ENCODE results near the gene STARD3. TPM values are rescaled to one million over a fixed set of nuclear protein-coding genes. Genes with fewer than 3 reads are reported as not detected.
A peak's percentile ranks its signal among the peaks of the same experiment; 100 is the strongest.

The STARD3 gene
- total and polyA plus RNA-seq, 9 of the 15 experiments (the other 6 are each of a cell fraction or from before 2014, with no cell fraction given): 0.63 to 87.0 (median 46.0) TPM

GRCh38 chr17:39687546-39688474 is 50.9 kb downstream of the STARD3 start, which contains the start of gene PGAP3 (continued):
- TF ChIP-seq RBM22 (IDR thresholded peaks at IDR 0.05; ENCODE audit: low read depth, low read length, poor library complexity, severe bottlenecking) (no peak), ZFP1 (CRISPR knock-in tag; IDR thresholded peaks at IDR 0.05) (no peak), CREM (IDR thresholded peaks at IDR 0.05; ENCODE audit: low read depth) (peak; percentile 59; the same call in 1 of the 2 replicates), ZEB2 (IDR thresholded peaks at IDR 0.05) (peak; percentile 84), TFAP4 (CRISPR knock-in tag; IDR thresholded peaks at IDR 0.05; ENCODE audit: borderline replicate concordance) (peak; percentile 40; the same call in 1 of the 2 replicates), ZNF766 (CRISPR knock-in tag; conservative IDR thresholded peaks at IDR 0.05) (no peak), ZHX1 (conservative IDR thresholded peaks at IDR 0.05; ENCODE audit: low read length) (no peak), U2AF1 (optimal IDR thresholded peaks at IDR 0.05; ENCODE audit: low read depth, low read length) (no peak), KLF16 (IDR thresholded peaks at IDR 0.05) (no peak), KDM2B (CRISPR knock-in tag; IDR thresholded peaks at IDR 0.05) (no peak), HDAC6 (IDR thresholded peaks at IDR 0.05; ENCODE audit: low read depth, low read length) (no peak), SETDB1 (IDR thresholded peaks at IDR 0.05; ENCODE audit: low read length) (no peak)
- TF ChIP-seq, protein P1, sequence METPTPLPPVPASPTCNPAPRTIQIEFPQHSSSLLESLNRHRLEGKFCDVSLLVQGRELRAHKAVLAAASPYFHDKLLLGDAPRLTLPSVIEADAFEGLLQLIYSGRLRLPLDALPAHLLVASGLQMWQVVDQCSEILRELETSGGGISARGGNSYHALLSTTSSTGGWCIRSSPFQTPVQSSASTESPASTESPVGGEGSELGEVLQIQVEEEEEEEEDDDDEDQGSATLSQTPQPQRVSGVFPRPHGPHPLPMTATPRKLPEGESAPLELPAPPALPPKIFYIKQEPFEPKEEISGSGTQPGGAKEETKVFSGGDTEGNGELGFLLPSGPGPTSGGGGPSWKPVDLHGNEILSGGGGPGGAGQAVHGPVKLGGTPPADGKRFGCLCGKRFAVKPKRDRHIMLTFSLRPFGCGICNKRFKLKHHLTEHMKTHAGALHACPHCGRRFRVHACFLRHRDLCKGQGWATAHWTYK (CRISPR knock-in tag; IDR thresholded peaks at IDR 0.05): no peak
- TF ChIP-seq, protein P2, sequence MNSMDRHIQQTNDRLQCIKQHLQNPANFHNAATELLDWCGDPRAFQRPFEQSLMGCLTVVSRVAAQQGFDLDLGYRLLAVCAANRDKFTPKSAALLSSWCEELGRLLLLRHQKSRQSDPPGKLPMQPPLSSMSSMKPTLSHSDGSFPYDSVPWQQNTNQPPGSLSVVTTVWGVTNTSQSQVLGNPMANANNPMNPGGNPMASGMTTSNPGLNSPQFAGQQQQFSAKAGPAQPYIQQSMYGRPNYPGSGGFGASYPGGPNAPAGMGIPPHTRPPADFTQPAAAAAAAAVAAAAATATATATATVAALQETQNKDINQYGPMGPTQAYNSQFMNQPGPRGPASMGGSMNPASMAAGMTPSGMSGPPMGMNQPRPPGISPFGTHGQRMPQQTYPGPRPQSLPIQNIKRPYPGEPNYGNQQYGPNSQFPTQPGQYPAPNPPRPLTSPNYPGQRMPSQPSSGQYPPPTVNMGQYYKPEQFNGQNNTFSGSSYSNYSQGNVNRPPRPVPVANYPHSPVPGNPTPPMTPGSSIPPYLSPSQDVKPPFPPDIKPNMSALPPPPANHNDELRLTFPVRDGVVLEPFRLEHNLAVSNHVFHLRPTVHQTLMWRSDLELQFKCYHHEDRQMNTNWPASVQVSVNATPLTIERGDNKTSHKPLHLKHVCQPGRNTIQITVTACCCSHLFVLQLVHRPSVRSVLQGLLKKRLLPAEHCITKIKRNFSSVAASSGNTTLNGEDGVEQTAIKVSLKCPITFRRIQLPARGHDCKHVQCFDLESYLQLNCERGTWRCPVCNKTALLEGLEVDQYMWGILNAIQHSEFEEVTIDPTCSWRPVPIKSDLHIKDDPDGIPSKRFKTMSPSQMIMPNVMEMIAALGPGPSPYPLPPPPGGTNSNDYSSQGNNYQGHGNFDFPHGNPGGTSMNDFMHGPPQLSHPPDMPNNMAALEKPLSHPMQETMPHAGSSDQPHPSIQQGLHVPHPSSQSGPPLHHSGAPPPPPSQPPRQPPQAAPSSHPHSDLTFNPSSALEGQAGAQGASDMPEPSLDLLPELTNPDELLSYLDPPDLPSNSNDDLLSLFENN (IDR thresholded peaks at IDR 0.05; ENCODE audit: low read depth in 2 of 2, low read length in 2 of 2): 0 out of 4 replicates have a peak, but pooled peaks of 1 of the 2 experiments have one; percentile 15
- TF ChIP-seq, protein P3, sequence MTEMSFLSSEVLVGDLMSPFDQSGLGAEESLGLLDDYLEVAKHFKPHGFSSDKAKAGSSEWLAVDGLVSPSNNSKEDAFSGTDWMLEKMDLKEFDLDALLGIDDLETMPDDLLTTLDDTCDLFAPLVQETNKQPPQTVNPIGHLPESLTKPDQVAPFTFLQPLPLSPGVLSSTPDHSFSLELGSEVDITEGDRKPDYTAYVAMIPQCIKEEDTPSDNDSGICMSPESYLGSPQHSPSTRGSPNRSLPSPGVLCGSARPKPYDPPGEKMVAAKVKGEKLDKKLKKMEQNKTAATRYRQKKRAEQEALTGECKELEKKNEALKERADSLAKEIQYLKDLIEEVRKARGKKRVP (CRISPR knock-in tag; IDR thresholded peaks at IDR 0.05): no peak
